Calu3 (cell line): Measurements from ENCODE around the gene RASA2. TPM values are rescaled to one million over a fixed set of nuclear protein-coding genes. Genes with fewer than 3 reads are reported as not detected.

Experiments used
- BruUV-seq: library from RNA; stranded (reverse); fragments of 400-500 nt; replicated peaks from 2 replicates; lab custom pipeline; 2021; lab: Mats Ljungman, UMichigan
- CTCF ChIA-PET: fragments of 300-600 bp; sonication (Branson Sonifier 250); formaldehyde crosslinking; loops from one replicate; lab custom pipeline; 2022; ENCODE audit warnings: antibody characterized with exemption; lab: Charles Lee
- DNase-seq: peaks from one replicate; pipeline ENCODE4 v3.0.0; 2022
- H3K27ac Mint-ChIP-seq: one replicate; pipeline ENCODE4 v1.8.0; 2022; ENCODE audit warnings: mixed read lengths; ENCODE audit not compliant: unreplicated experiment
- H3K27me3 Mint-ChIP-seq: one replicate; pipeline ENCODE4 v1.8.0; 2022; ENCODE audit warnings: mixed read lengths; ENCODE audit not compliant: unreplicated experiment
- H3K36me3 Mint-ChIP-seq: one replicate; pipeline ENCODE4 v1.8.0; 2022; ENCODE audit warnings: mild to moderate bottlenecking, moderate library complexity, mixed read lengths; ENCODE audit not compliant: insufficient read depth, unreplicated experiment
- H3K4me1 Mint-ChIP-seq: one replicate; pipeline ENCODE4 v1.8.0; 2022; ENCODE audit warnings: mild to moderate bottlenecking, low read depth, mixed read lengths; ENCODE audit not compliant: unreplicated experiment
- H3K4me3 Mint-ChIP-seq: one replicate; pipeline ENCODE4 v1.8.0; 2022; ENCODE audit warnings: mild to moderate bottlenecking, low read depth, moderate library complexity, mixed read lengths; ENCODE audit not compliant: unreplicated experiment
- H3K9me3 Mint-ChIP-seq: one replicate; pipeline ENCODE4 v1.8.0; 2022; ENCODE audit warnings: low read depth, mixed read lengths; ENCODE audit not compliant: unreplicated experiment
- CTCF ChIP-seq: fragments of 200-600 bp; IDR thresholded peaks from one replicate; pipeline ENCODE4 v1.8.0; 2022; ENCODE audit warnings: antibody characterized with exemption; ENCODE audit not compliant: unreplicated experiment
- intact Hi-C: fragments of 100-400 bp; cut with micrococcal nuclease; formaldehyde crosslinking; loops from one replicate; pipeline ENCODE4 v1.10.0; 2022; ENCODE audit not compliant: unreplicated experiment
- total RNA-seq: library from RNA; stranded (reverse); gene quantifications from 2 replicates; pipeline ENCODE4 v1.2.3, GENCODE V29; 2022

RASA2 gene
- total RNA-seq, 1 experiment from 2014 or later: 37.4 TPM

GRCh38 chr3:141505166-141505565 lies 18.3 kb downstream of the RASA2 start:
- Mint-ChIP-seq H3K27me3 (no peaks in the 10 kb centered on the region), H3K4me1 (peaks cover under 1% of the 10 kb centered on the region), H3K9me3 (no peaks in the 10 kb centered on the region), H3K4me3 (no peak overlapping the region), H3K27ac (no peak overlapping the region), H3K36me3 (no peaks in the 10 kb centered on the region)
- TF ChIP-seq CTCF: no peak
- intact Hi-C loops: no loop called here
- DNase-seq: no peak
- BruUV-seq: no TSS peak
- CTCF ChIA-PET: no interaction called here

DNA sequence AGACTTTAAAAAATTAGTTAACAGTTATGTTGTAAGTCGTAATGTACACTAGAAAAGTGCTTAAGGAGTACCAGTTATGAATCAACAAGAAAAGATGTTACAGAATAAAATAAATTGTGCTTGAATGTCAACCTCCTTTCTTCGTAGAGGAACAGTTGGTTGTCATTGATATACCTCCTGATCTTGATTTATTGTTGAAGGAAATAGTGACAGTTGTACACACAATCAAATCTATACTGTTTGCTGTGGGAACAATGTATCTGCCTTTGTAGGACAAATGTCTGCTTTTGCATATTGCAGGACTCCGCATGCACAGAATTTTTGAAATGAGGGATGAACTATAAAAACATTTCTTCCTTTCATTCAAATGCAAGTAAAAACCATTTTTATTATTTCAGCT lies 19.2 kb downstream of the RASA2 start:
- BruUV-seq: no TSS peak
- Mint-ChIP-seq H3K9me3 (no peaks in the 10 kb centered on the region), H3K4me3 (no peak overlapping the region), H3K4me1 (peaks cover 9% of the 10 kb centered on the region), H3K27ac (no peak overlapping the region), H3K36me3 (no peaks in the 10 kb centered on the region), H3K27me3 (no peaks in the 10 kb centered on the region)
- CTCF ChIA-PET: interaction anchor here (0.7 kb wide), 1 partner anchor 231 kb away, joined by 3 read pairs; no protein-coding TSS in a partner anchor
- TF ChIP-seq CTCF: no peak
- intact Hi-C loops: no loop called here
- no peak for DNase-seq

GRCh38 chr3:141507392-141508066 lies 20.7 kb downstream of the RASA2 start:
- Mint-ChIP-seq H3K4me3 (no peak overlapping the region), H3K27ac (no peak overlapping the region), H3K9me3 (no peaks in the 10 kb centered on the region), H3K4me1 (peaks cover 10% of the 10 kb centered on the region), H3K36me3 (peaks cover under 1% of the 10 kb centered on the region), H3K27me3 (no peaks in the 10 kb centered on the region)
- no TSS peak for BruUV-seq
- CTCF ChIA-PET: no interaction called here
- TF ChIP-seq CTCF: no peak
- no peak for DNase-seq
- intact Hi-C loops: loop anchor here (2.0 kb wide), 1 partner anchor 13 kb away; no protein-coding TSS in a partner anchor

GRCh38 chr3:141508067-141508436 lies 21.2 kb downstream of the RASA2 start:
- no peak overlapping the region for H3K4me3 Mint-ChIP-seq
- no peaks in the 10 kb centered on the region for H3K9me3 Mint-ChIP-seq
- no TSS peak for BruUV-seq
- H3K27me3 Mint-ChIP-seq: no peaks in the 10 kb centered on the region
- peaks cover 10% of the 10 kb centered on the region for H3K4me1 Mint-ChIP-seq
- intact Hi-C loops: loop anchor here (2.0 kb wide), 1 partner anchor 13 kb away; no protein-coding TSS in a partner anchor
- TF ChIP-seq CTCF: no peak
- peaks cover 5% of the 10 kb centered on the region for H3K36me3 Mint-ChIP-seq
- CTCF ChIA-PET: no interaction called here
- no peak for DNase-seq
- H3K27ac Mint-ChIP-seq: no peak overlapping the region
